ENCODE results near the gene NUFIP2. TPM values are rescaled to one million over a fixed set of nuclear protein-coding genes. Genes with fewer than 3 reads are reported as not detected.

NUFIP2 gene
- total and polyA plus RNA-seq, 8 donors: 34.5 to 61.2 (median 38.8) TPM

GRCh38 chr17:29292071-29292991, 1.6 kb downstream of the NUFIP2 start:
- TF ChIP-seq CTCF (IDR thresholded peaks at IDR 0.05): no peak
- DNase-seq: peak; percentile 40 to 87 (median 68)
- Histone ChIP-seq H3K36me3 (peaks cover 0 to 32% of the 10 kb centered on the region in 2 donors), H3K9me3 (no peaks in the 10 kb centered on the region), H3K27me3 (no peaks in the 10 kb centered on the region), H3K27ac (peak overlapping the region; percentile 96 to 99), H3K4me3 (peak overlapping the region; percentile 92 to 94), H3K4me1 (peaks cover 32 to 56% of the 10 kb centered on the region in 2 donors)
- ATAC-seq: peak; percentile 5
- intact Hi-C loops (cut with DNase I): loop anchor here in 1 of 2 donors (5.0 to 10.0 kb wide), 2 partner anchors 58 to 145 kb away; no protein-coding TSS in a partner anchor

DNA sequence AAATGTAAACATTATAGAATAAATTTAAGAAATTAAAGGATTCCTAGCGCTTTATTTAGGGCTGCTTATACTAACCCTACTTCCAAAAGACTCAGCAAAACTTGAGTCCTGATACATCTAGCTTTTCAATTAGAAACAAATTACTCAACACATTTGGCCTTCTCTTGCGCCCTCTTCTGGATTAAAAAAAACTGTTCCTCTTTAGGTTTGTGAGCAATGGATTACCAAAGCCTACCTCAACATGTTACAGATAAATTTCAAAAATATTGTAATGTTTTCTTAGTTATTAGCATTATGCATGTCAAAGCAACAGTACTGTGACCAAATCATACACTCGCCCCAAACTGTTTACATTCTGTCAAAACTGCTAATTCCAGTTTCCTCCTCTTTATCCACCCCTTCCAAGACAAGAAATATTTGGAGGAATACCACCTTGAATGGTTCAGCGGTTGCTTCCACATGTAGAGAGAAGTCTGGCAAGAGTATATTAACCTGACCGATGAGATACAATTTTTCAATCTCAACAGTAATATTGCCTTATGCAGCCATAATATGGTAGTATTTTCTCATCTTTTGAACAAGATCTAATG, 2.7 kb downstream of the NUFIP2 start:
- peak; percentile 10 for ATAC-seq
- H3K27me3 ChIP-seq: no peaks in the 10 kb centered on the region
- peak; percentile 66 to 69 for TF ChIP-seq CTCF (IDR thresholded peaks at IDR 0.05)
- peaks cover 2 to 43% of the 10 kb centered on the region in 2 donors for H3K36me3 ChIP-seq
- H3K4me3 ChIP-seq: peak overlapping the region; percentile 92 to 94
- H3K4me1 ChIP-seq: peaks cover 34 to 67% of the 10 kb centered on the region in 2 donors
- intact Hi-C loops (cut with DNase I): loop anchor here in 1 of 2 donors (5.0 to 10.0 kb wide), 2 partner anchors 56 to 144 kb away; no protein-coding TSS in a partner anchor
- H3K9me3 ChIP-seq: no peaks in the 10 kb centered on the region
- peak overlapping the region; percentile 96 to 99 for H3K27ac ChIP-seq
- peak in 2 of 4 donors; percentile 42 to 77 for DNase-seq

GRCh38 chr17:29289852-29290251, 4.1 kb downstream of the NUFIP2 start:
- intact Hi-C loops (cut with DNase I): loop anchor here in 1 of 2 donors (5.0 to 10.0 kb wide), 2 partner anchors 55 to 143 kb away; no protein-coding TSS in a partner anchor
- H3K9me3 ChIP-seq: no peaks in the 10 kb centered on the region
- H3K36me3 ChIP-seq: peaks cover 3 to 57% of the 10 kb centered on the region in 2 donors
- TF ChIP-seq CTCF (IDR thresholded peaks at IDR 0.05): no peak
- no peak overlapping the region for H3K4me3 ChIP-seq
- no peak for DNase-seq
- H3K27ac ChIP-seq: no peak overlapping the region
- peaks cover 31 to 74% of the 10 kb centered on the region in 2 donors for H3K4me1 ChIP-seq
- ATAC-seq: no peak
- H3K27me3 ChIP-seq: no peaks in the 10 kb centered on the region

GRCh38 chr17:29283961-29284360, 10.0 kb downstream of the NUFIP2 start:
- TF ChIP-seq CTCF (IDR thresholded peaks at IDR 0.05): no peak
- Histone ChIP-seq H3K4me1 (peaks cover 16 to 76% of the 10 kb centered on the region in 2 donors), H3K9me3 (peaks cover 0 to under 1% of the 10 kb centered on the region in 2 donors), H3K27ac (no peak overlapping the region), H3K4me3 (no peak overlapping the region), H3K36me3 (peaks cover 8 to 99% of the 10 kb centered on the region in 2 donors), H3K27me3 (no peaks in the 10 kb centered on the region)
- no peak for ATAC-seq
- intact Hi-C loops (cut with DNase I): no loop called here
- DNase-seq: no peak

- no peak for DNase-seq
Measured at GRCh38 chr17:29283496-29283895, 10.5 kb downstream of the NUFIP2 start.

More at GRCh38 chr17:29283496-29283895, 10.5 kb downstream of the NUFIP2 start:
- H3K27ac ChIP-seq: no peak overlapping the region
- no peak for ATAC-seq
- H3K4me1 ChIP-seq: peaks cover 12 to 74% of the 10 kb centered on the region in 2 donors
- H3K27me3 ChIP-seq: no peaks in the 10 kb centered on the region
- peaks cover 8 to 99% of the 10 kb centered on the region in 2 donors for H3K36me3 ChIP-seq
- peaks cover 0 to 3% of the 10 kb centered on the region in 2 donors for H3K9me3 ChIP-seq
- TF ChIP-seq CTCF (IDR thresholded peaks at IDR 0.05): no peak
- intact Hi-C loops (cut with DNase I): no loop called here
- H3K4me3 ChIP-seq: no peak overlapping the region
